Right lobe of liver (tissue), 6 donors: Measurements from ENCODE around the gene GPR180. TPM values are rescaled to one million over a fixed set of nuclear protein-coding genes. Genes with fewer than 3 reads are reported as not detected.
"Not testable (repeated sequence)": the region's sequence is repeated elsewhere in the genome, so short reads cannot be mapped to it uniquely, and the experiment has no call there.

Experiments used
- ATAC-seq, 4 donors: fragments of 200-7000 bp; cut with Tn5 transposase; one replicate each; pipeline ENCODE4 v1.9.1; 2020; ENCODE audit warnings: mild to moderate bottlenecking in 4 of 4, moderate library complexity in 4 of 4
- DNase-seq, 3 donors: peaks; one replicate each; pipeline ENCODE4 v3.0.0-alpha.2; 2020
- H3K27ac ChIP-seq, 3 donors: fragments of 200-600 bp; one replicate each; pipeline ENCODE4 v1.8.0; 2022
- H3K27me3 ChIP-seq, 2 donors: fragments of 200-600 bp; one replicate each; pipeline ENCODE4 v1.8.0; 2022
- H3K36me3 ChIP-seq, 4 donors: fragments of 200-600 bp; sonication (generic) in 1 of 4; one replicate each; pipeline versions ENCODE4 v1.5.1 to v1.8.0; 2017 to 2022; ENCODE audit warnings: control low read depth in 1 of 4
- H3K4me1 ChIP-seq, 4 donors: fragments of 200-600 bp; sonication (generic) in 1 of 4; one replicate each; pipeline versions ENCODE4 v1.5.1 to v1.8.0; 2017 to 2022; ENCODE audit warnings: control low read depth in 1 of 4
- H3K4me3 ChIP-seq, 3 donors: fragments of 200-600 bp; one replicate each; pipeline ENCODE4 v1.8.0; 2022
- H3K9me3 ChIP-seq, 4 donors: fragments of 200-600 bp; sonication (generic) in 1 of 4; one replicate each; pipeline versions ENCODE4 v1.5.1 to v1.8.0; 2017 to 2022; ENCODE audit warnings: control low read depth in 1 of 4
- CTCF ChIP-seq, 4 donors: fragments of 200-600 bp in 3 of 4; fragments of 450-650 bp in 1 of 4; IDR thresholded peaks; one replicate each; pipeline versions ENCODE4 v1.5.1 to v1.8.0; 2016 to 2022; ENCODE audit warnings: antibody characterized with exemption in 4 of 4, mild to moderate bottlenecking in 2 of 4
- POLR2A ChIP-seq: fragments of 450-650 bp; IDR thresholded peaks from one replicate; pipeline ENCODE4 v1.6.1; 2017; ENCODE audit warnings: antibody characterized with exemption, mild to moderate bottlenecking
- WGBS: methylation state at CpG from one replicate; pipeline ENCODE4 v1.1.6; 2018; ENCODE audit warnings: low coverage, low lambda C conversion rate; ENCODE audit not compliant: insufficient coverage; ENCODE audit errors: missing lambda C conversion rate; 5-methylcytosine and 5-hydroxymethylcytosine counted together
- intact Hi-C, 2 donors: fragments of 100-400 bp; cut with DNase I; formaldehyde crosslinking; loops; one replicate each; pipeline versions ENCODE4 v1.11.2 to v1.14.1; 2022
- total RNA-seq, 6 experiments: library from RNA; depleted of rRNA in 2 of 6; stranded (reverse); fragments of >200 nt in 2 of 6; fragmentation: NEBNext Ultra II Directional in 3 of 6; extraction: Animal tissue kit (Norgen Biotek cat#: 25700) in 3 of 6; gene quantifications; one replicate each; pipeline versions ENCODE4 v1.1.0 to v1.2.4, GENCODE V29; 2016 to 2023
- donor health status: DM: no; HTN: yes; CAD: no.
- donor health status: DM: no; HTN: no; CAD: no.
- donor health status: DM: no; HTN: no; CAD: no.
- donor health status: DM: no; HTN: yes; CAD: no.
- donor health status: DM: no; HTN: yes; CAD: no.

The GPR180 gene
- total RNA-seq, 6 experiments from 2014 or later: 4.1 to 7.9 (median 5.0) TPM

- TF ChIP-seq POLR2A (no peak), CTCF (IDR thresholded peaks at IDR 0.05) (no peak)
- H3K9me3 ChIP-seq: no peaks in the 10 kb centered on the region
- intact Hi-C loops: no loop called here
- no peaks in the 10 kb centered on the region for H3K27me3 ChIP-seq
- no peaks in the 10 kb centered on the region for H3K4me1 ChIP-seq
- no peak overlapping the region for H3K27ac ChIP-seq
- ATAC-seq (no peak), DNase-seq (no peak)
- no peak overlapping the region for H3K4me3 ChIP-seq
- 82% methylated on average over 2 of the region's 2 CpGs for WGBS
- H3K36me3 ChIP-seq: peaks cover 0 to 20% (median 6%) of the 10 kb centered on the region in 4 donors
Measured at GRCh38 chr13:94622344-94622743, 20.7 kb downstream of the GPR180 start.

- H3K9me3 ChIP-seq: no peaks in the 10 kb centered on the region
- no peak for DNase-seq
- H3K4me1 ChIP-seq: no peaks in the 10 kb centered on the region
- 73% methylated on average over 4 of the region's 4 CpGs for WGBS
- no peak for ATAC-seq
- no peaks in the 10 kb centered on the region for H3K27me3 ChIP-seq
- intact Hi-C loops: no loop called here
- TF ChIP-seq POLR2A (no peak), CTCF (IDR thresholded peaks at IDR 0.05) (no peak)
- peaks cover 0 to 20% (median 6%) of the 10 kb centered on the region in 4 donors for H3K36me3 ChIP-seq
- H3K27ac ChIP-seq: no peak overlapping the region
- no peak overlapping the region for H3K4me3 ChIP-seq
Measured at GRCh38 chr13:94623316-94623715, 21.7 kb downstream of the GPR180 start.

GRCh38 chr13:94630858-94631257, 29.2 kb downstream of the GPR180 start:
- Histone ChIP-seq H3K4me3 (no peak overlapping the region), H3K9me3 (no peaks in the 10 kb centered on the region), H3K27me3 (no peaks in the 10 kb centered on the region), H3K4me1 (no peaks in the 10 kb centered on the region), H3K36me3 (peaks cover 0 to 4% (median 0%) of the 10 kb centered on the region in 4 donors), H3K27ac (no peak overlapping the region)
- WGBS: 75% methylated on average over 1 of the region's 2 CpGs
- TF ChIP-seq CTCF (IDR thresholded peaks at IDR 0.05) (no peak), POLR2A (no peak)
- no peak for ATAC-seq
- no peak for DNase-seq
- intact Hi-C loops: no loop called here

GRCh38 chr13:94632226-94632980, 30.7 kb downstream of the GPR180 start:
- Histone ChIP-seq H3K36me3 (no peaks in the 10 kb centered on the region), H3K27me3 (no peaks in the 10 kb centered on the region), H3K4me3 (no peak overlapping the region), H3K4me1 (no peaks in the 10 kb centered on the region), H3K27ac (no peak overlapping the region), H3K9me3 (no peaks in the 10 kb centered on the region)
- DNase-seq (no peak), ATAC-seq (no peak)
- intact Hi-C loops: no loop called here
- TF ChIP-seq CTCF (IDR thresholded peaks at IDR 0.05): no peak
- TF ChIP-seq POLR2A: no peak
- 94% methylated on average over 2 of the region's 3 CpGs for WGBS

GRCh38 chr13:94636096-94636495, 34.4 kb downstream of the GPR180 start:
- H3K36me3 ChIP-seq, intact Hi-C loops, H3K27ac ChIP-seq, DNase-seq, H3K4me3 ChIP-seq, H3K4me1 ChIP-seq, H3K27me3 ChIP-seq, ATAC-seq, H3K9me3 ChIP-seq: not testable (repeated sequence)
- 66% methylated on average over 3 of the region's 5 CpGs for WGBS
